Hepatic stellate cell (primary cell): Measurements from ENCODE around the gene JCAD.
"Not testable (repeated sequence)": the region's sequence is repeated elsewhere in the genome, so short reads cannot be mapped to it uniquely, and the experiment has no call there.

ENCODE experiments used
- DNase-seq: peaks from one replicate; pipeline ENCODE4 v3.0.0; 2011; ENCODE audit warnings: low spot score

The JCAD gene

DNA sequence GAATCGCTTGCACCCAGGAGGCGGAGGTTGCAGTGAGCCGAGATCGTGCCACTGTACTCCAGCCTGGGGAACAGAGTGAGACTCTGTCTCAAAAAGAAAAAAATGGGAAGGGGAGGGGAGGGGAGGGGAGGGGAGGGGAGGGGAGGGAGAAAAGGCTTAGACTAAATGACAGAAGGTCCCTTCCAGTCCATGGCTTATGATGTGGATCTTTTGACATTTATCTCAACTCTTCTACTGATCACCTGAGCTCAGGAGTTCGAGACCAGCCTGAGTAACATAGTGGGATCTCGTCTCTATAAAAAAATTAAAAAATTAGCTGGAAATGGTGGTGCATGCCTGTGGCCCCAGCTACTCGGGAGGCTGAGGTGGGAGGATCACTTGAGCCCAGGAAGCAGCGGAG lies 34.0 kb downstream of the JCAD start:
- not testable (repeated sequence) for DNase-seq

DNA sequence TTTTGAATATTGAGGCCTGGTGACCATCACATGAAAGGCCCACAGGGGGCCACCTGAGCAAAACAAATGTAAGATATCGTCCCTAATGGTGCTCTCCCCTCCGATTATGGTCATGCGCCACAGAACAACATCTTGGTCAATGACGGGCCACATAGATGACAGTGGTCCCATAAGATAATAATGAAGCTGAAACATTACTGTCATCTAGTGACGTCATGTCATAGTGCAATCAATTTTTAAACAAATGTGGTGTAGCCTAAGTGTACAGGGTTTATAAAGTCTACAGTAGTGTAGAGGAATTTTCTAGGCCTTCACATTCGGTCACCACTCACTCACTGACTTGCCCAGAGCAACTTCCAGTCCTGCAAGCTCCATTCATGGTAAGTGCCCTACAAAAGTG lies 36.8 kb downstream of the JCAD start:
- DNase-seq = no peak

- DNase-seq = no peak
Measured at GRCh38 chr10:30019468-30019867, 39.9 kb downstream of the JCAD start.

DNA sequence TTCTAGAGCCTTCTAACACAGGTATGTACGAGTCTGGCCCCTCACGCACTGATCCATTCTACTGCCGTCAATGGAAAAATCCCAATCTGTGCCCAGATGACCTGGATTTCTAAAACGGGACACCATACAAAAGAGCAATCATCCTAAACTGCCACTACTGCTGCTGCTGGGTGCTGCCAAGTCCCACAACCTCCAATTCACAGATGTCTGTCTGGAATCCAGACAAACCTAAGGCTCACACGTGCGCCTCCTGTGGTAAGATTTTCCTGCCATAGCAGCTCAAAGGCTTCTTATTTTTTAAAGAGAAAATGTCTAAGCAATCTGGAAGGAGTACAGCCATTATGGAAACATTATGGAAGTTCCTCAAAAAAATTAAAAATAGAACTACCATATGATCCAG lies 40.9 kb downstream of the JCAD start:
- no peak for DNase-seq

DNA sequence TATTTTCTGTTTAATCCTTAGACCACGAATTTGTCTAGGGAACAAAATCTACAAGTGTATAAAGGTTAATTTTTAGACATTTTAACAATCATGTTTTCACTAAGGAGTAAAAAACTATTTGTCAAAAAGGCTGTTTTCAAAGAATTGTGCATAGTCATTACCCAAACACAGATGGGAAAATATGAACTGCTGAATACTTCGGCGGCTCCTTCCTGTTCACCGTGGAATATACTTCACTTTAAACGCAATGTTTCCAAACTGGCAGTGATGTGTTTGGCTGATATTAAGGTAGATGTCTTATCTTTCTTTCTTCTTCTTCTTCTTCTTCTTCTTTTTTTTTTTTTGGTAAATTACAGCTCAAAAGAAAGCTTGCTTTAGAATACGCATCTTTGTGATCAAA lies 41.4 kb downstream of the JCAD start:
- no peak for DNase-seq

GRCh38 chr10:30017556-30017955 lies 41.8 kb downstream of the JCAD start:
- DNase-seq = no peak

DNA sequence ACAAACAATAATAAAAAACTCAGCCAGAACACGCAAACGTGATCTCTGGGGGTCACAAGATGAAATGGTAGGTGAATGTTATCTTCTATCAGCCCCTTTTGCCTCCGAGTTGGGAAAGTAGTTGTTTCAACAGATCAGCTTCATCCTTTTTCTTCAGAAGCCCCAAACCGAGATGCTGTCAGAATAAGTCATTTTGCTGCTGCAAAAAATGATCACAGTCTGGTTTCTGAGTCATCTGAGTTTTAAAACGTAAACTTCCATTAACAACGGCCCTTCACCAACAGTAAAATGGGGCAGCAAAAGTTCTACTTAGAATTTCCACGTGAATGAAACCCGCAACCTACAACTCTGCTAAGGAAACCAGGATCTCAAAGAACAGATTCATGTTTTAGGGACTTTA lies 44.9 kb downstream of the JCAD start:
- no peak for DNase-seq

GRCh38 chr10:30013757-30014156 lies 45.6 kb downstream of the JCAD start:
- DNase-seq = no peak

DNA sequence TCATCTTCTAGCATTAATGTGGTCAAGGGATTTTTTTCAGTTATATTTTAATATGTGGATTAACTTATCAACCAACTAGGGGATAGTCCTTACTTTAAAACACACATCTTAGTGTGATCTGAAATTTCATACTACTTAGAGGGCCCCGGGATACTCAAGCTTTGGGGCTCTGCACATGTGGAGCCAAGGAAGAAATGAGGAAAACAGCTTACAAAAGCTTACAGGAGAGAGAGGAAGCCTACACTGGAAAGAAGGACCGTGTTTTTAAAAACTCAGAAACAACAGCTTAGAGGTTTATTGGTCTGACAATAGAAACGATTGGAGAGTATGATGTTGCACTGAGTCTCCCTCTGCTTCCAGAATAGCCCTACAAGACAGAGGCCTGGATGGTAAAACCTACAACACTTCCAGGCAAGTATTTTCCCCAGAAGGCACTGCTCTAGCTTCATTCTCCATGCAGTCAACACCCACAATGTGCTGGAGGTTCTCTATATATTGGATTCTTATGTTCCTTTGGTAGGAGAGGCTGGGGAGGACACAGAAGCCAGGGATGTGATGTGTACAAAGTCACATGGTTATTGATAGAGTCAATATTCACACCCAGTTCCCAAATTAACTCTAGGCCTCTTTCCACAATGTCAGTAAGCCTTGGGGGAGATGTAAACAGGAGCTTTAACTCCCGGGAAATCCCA lies 47.3 kb downstream of the JCAD start:
- no peak for DNase-seq

- DNase-seq = no peak
Measured at GRCh38 chr10:30011396-30011795, 48.0 kb downstream of the JCAD start.

DNA sequence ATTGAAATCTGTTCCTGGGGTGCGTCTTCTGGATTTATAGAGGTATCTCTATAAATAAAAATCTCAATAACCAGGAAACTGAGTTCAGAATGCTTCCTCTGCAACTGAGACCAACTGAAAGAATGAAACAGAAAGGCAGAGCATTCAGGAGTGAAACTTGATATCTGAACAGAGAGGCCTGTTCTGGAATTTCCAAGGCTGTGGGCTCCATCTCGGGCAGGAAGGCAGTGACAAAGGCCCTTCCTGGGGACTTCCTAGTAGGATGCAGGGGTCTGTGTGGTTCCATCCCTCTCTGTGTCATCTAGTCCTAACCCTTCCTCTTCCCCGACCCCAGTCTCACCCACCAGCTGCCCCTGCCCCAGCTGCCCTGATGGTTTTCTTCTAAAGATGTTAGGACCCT lies 52.0 kb downstream of the JCAD start:
- DNase-seq = no peak

DNA sequence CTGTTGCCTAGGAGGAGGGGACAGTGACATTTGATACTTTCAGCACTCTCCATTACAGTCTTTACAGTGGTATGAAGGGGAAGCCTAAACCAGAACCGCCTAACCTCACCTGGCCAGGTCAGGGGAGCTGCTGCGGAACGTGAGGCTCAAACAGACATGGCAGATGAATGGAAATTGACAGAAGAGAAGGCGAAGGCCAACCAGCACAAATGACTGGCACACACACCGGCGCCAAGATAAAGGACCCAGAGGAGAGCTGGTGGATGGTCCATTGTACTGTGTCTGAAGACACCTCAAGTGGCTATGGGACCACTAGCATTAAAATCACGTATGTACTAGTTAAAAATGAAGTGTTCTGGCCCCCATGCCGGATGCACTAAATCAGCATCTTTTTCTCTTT lies 53.0 kb downstream of the JCAD start:
- DNase-seq = no peak

- not testable (repeated sequence) for DNase-seq
Measured at GRCh38 chr10:30005116-30005515, 54.3 kb downstream of the JCAD start.

GRCh38 chr10:30002426-30003266 lies 56.7 kb downstream of the JCAD start:
- peak; percentile 57 for DNase-seq

DNA sequence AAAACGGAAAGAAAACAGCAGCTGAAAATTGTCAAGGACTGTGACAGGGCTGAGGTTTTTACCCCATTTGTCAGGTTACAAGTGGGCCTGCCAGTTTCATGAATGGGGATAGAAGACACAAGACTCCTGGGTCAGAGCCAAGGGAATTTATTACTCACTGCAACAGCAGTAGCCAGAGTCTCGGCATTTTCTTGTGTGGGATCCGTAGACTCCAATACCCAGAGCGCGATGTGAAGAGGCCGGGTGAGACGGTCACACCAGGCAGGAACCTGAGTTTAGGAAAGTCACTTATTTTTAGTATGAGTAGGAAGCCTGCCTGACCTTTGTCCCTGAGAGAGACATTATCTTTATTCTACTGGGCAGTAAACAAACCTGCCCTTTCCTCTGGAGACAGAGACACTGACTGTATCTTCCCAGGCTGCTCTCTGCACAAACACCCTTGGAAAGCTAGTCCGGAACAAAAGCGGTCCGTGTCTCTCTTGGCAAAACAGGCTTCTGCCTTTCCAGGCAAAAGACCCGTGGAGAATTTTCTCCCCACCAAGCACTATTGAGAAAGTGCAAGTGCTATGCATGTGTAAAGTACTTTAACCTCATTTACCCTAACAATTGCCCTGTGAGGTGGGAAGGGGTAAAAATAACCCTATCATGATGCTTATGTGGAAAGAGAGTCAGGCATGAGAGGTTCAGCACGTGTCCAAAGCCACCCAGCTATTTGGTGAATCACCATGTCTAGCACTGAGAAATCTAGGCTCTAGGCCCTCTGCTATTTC lies 58.4 kb downstream of the JCAD start:
- DNase-seq = peak; percentile 68

- DNase-seq = peak; percentile 73
Measured at GRCh38 chr10:29998142-29998808, 61.1 kb downstream of the JCAD start.

- DNase-seq = no peak
Measured at GRCh38 chr10:29994811-29995210, 64.6 kb downstream of the JCAD start.

DNA sequence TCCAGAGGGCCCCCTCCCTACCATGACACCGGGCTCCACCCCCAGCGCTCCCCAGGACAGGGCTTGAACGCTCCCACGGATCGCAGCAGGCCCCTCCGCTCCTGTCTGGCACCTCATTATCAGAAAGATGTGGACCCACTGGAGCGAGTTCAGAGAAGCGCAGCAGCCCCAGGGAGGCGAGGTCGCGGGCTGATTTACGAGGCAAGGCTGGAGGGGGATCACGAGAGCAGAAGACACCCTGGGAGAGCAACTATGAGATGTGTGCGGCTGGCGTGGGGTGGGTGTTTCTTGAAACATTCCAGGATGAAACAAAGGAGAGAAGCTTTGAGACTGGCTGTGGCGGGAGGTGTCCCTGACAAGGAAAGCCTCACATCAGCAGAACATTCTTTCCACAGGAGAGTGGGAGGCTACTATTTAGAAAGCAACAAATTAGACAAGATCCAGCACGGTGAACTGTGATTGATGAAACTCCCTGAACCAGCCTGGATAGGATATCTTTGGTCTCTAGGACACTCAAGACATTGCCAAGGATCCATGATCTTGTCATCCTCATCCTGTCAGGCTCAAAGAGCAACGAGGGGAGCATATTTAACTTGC lies 66.0 kb downstream of the JCAD start:
- no peak for DNase-seq

- no peak for DNase-seq
Measured at GRCh38 chr10:29992914-29993313, 66.5 kb downstream of the JCAD start.

GRCh38 chr10:29991382-29991781 lies 68.0 kb downstream of the JCAD start:
- DNase-seq = no peak

- DNase-seq = peak; percentile 21
Measured at GRCh38 chr10:29987471-29987870, 71.9 kb downstream of the JCAD start.
